Endodermal cell (in vitro differentiated cells): ENCODE data around the gene LEFTY1. TPM values are rescaled to one million over a fixed set of nuclear protein-coding genes. Genes with fewer than 3 reads are reported as not detected.

Source experiments
- DNase-seq: peaks from one replicate; pipeline ENCODE4 v3.0.0-alpha.2; 2017
- H3K27ac ChIP-seq: 2 replicates; pipeline ENCODE4 v1.5.1; 2013; ENCODE audit warnings: mild to moderate bottlenecking, low read depth, low read length, moderate library complexity
- H3K27me3 ChIP-seq: 2 replicates; pipeline ENCODE4 v1.6.1; 2013; ENCODE audit warnings: mild to moderate bottlenecking, low read length, moderate library complexity; ENCODE audit not compliant: insufficient read depth, control insufficient read depth, poor library complexity, severe bottlenecking
- H3K36me3 ChIP-seq: 2 replicates; pipeline ENCODE4 v1.7.0; 2013; ENCODE audit warnings: mild to moderate bottlenecking, low read length, moderate library complexity; ENCODE audit not compliant: control insufficient read depth, insufficient read depth
- H3K4me1 ChIP-seq: one replicate; pipeline ENCODE4 v1.7.0; 2013; ENCODE audit warnings: low read length; ENCODE audit not compliant: control insufficient read depth, insufficient read depth
- H3K4me3 ChIP-seq: 2 replicates; pipeline ENCODE4 v1.5.1; 2013; ENCODE audit warnings: mild to moderate bottlenecking, low read length, moderate library complexity
- H3K9ac ChIP-seq: 2 replicates; pipeline ENCODE4 v1.6.1; 2013; ENCODE audit warnings: mild to moderate bottlenecking, low read length, moderate library complexity; ENCODE audit not compliant: poor library complexity, severe bottlenecking; ENCODE audit errors: extremely low read depth
- H3K9me3 ChIP-seq: 2 replicates; pipeline ENCODE4 v1.6.1; 2013; ENCODE audit warnings: mild to moderate bottlenecking, low read length, moderate library complexity; ENCODE audit not compliant: control insufficient read depth
- H3K27ac Mint-ChIP-seq: 2 replicates; pipeline ENCODE4 v1.8.0; 2020; ENCODE audit warnings: mixed read lengths
- H3K27me3 Mint-ChIP-seq: 2 replicates; pipeline ENCODE4 v1.8.0; 2021; ENCODE audit warnings: mild to moderate bottlenecking, mixed read lengths; ENCODE audit not compliant: insufficient read depth
- H3K36me3 Mint-ChIP-seq: 2 replicates; pipeline ENCODE4 v1.8.0; 2020; ENCODE audit warnings: low read depth, mixed read lengths
- H3K4me1 Mint-ChIP-seq: 2 replicates; pipeline ENCODE4 v1.8.0; 2020; ENCODE audit warnings: mixed read lengths
- H3K4me3 Mint-ChIP-seq: 2 replicates; pipeline ENCODE4 v1.8.0; 2020; ENCODE audit warnings: mild to moderate bottlenecking, moderate library complexity, mixed read lengths
- H3K9me3 Mint-ChIP-seq: 2 replicates; pipeline ENCODE4 v1.8.0; 2020; ENCODE audit warnings: mild to moderate bottlenecking, mixed read lengths
- WGBS, 2 experiments: methylation state at CpG; one replicate each; pipeline versions ENCODE4 v1.1.5 to v1.1.7; 2013; ENCODE audit warnings: missing lambda C conversion rate in 2 of 2, mixed read lengths in 1 of 2; ENCODE audit not compliant: insufficient coverage in 1 of 2, insufficient read length in 1 of 2; 5-methylcytosine and 5-hydroxymethylcytosine counted together
- total RNA-seq, 2 donors: library from RNA; stranded (reverse); fragmentation: NEBNext Ultra II Directional in 1 of 2; extraction: Animal tissue kit (Norgen Biotek cat#: 25700) in 1 of 2; gene quantifications; 2 replicates in 1 of 2; 3 replicates in 1 of 2; pipeline ENCODE4 v1.2.1, GENCODE V29; 2021
- TF ChIP-seq, protein P1 (sequence below): fragments of 200-600 bp; sonication (generic); conservative IDR thresholded peaks from 2 replicates; pipeline ENCODE4 v1.5.0; 2021; ENCODE audit warnings: antibody characterized with exemption, mild to moderate bottlenecking

LEFTY1 gene
- total RNA-seq, 2 donors from 2014 or later, result 76.0 to 660 TPM

DNA sequence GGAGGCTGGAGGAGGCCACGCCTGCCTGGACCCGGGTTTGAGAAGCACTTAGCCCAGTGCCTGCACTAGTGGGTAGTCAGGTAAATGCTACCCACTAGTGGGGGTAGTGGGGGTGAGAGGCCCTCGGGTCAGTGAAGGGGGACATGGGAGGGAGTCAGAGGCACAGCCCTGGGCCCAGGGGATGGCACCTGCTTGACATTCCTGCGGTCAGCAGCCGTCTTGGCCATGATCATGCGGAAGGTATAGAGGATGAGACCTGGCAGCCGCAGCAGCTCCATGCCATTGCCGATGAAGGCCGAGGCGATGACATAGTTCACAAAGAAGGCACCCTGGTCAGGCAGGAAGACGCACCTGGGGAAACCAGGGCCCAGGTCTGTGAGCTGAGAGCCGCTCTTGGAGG lies 35.5 kb downstream of the LEFTY1 start:
- peaks cover 33% of the 10 kb centered on the region for H3K9me3 Mint-ChIP-seq
- TF ChIP-seq, protein P1, sequence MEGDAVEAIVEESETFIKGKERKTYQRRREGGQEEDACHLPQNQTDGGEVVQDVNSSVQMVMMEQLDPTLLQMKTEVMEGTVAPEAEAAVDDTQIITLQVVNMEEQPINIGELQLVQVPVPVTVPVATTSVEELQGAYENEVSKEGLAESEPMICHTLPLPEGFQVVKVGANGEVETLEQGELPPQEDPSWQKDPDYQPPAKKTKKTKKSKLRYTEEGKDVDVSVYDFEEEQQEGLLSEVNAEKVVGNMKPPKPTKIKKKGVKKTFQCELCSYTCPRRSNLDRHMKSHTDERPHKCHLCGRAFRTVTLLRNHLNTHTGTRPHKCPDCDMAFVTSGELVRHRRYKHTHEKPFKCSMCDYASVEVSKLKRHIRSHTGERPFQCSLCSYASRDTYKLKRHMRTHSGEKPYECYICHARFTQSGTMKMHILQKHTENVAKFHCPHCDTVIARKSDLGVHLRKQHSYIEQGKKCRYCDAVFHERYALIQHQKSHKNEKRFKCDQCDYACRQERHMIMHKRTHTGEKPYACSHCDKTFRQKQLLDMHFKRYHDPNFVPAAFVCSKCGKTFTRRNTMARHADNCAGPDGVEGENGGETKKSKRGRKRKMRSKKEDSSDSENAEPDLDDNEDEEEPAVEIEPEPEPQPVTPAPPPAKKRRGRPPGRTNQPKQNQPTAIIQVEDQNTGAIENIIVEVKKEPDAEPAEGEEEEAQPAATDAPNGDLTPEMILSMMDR, result no peak
- peaks cover 7% of the 10 kb centered on the region for H3K4me1 ChIP-seq
- H3K4me3 Mint-ChIP-seq, result no peak overlapping the region
- H3K27ac Mint-ChIP-seq, result no peak overlapping the region
- WGBS, 2 experiments, result 93 to 97% methylated on average over 8 to 12 of the region's 12 CpGs
- H3K27ac ChIP-seq, result no peak overlapping the region
- no peak for DNase-seq
- H3K36me3 Mint-ChIP-seq, result peaks cover 95% of the 10 kb centered on the region
- no peak overlapping the region for H3K4me3 ChIP-seq
- no peaks in the 10 kb centered on the region for H3K27me3 ChIP-seq
- H3K27me3 Mint-ChIP-seq, result no peaks in the 10 kb centered on the region
- H3K36me3 ChIP-seq, result peaks cover 95% of the 10 kb centered on the region
- peaks cover 7% of the 10 kb centered on the region for H3K4me1 Mint-ChIP-seq
- H3K9ac ChIP-seq, result no peak overlapping the region
- H3K9me3 ChIP-seq, result peaks cover 36% of the 10 kb centered on the region

DNA sequence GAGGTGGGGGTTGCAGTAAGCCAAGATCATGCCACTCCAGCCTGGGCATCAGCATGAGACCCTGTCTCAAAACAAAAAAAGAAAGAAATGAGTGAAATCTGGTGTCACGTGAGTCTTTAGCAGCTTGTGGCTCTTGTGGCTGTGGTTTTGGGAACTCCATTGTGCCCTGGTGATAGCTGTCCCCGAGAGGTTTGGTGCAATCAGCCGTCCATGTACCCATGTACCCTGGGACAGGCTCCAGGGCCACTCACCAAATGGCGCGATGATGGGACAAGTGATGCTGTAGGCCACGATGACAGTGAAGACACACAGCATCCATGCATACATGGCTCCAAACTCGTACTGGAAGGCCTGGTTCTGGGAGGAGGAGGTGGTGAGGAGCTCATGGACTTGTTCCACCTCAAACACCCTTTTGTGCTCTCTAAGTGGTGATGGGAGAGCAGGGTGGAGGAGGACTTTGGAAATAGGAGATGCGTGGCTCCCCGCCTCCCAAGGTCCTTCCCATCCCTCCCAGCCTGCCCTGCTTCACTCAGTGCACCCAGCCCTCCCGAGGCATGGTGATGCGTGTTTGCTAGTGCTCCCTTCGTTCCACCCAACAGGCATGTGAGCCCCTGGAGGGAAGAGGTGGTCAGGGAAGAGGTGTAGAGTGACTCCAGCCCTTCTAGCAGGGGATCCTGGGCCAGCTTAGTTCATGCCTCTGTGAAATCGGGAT lies 36.4 kb downstream of the LEFTY1 start:
- Mint-ChIP-seq H3K9me3 (peaks cover 33% of the 10 kb centered on the region), H3K27ac (no peak overlapping the region), H3K27me3 (no peaks in the 10 kb centered on the region), H3K36me3 (peaks cover 93% of the 10 kb centered on the region), H3K4me1 (peaks cover 13% of the 10 kb centered on the region), H3K4me3 (no peak overlapping the region)
- Histone ChIP-seq H3K4me1 (peaks cover 7% of the 10 kb centered on the region), H3K9ac (no peak overlapping the region), H3K27ac (no peak overlapping the region), H3K27me3 (no peaks in the 10 kb centered on the region), H3K36me3 (peaks cover 95% of the 10 kb centered on the region), H3K4me3 (no peak overlapping the region), H3K9me3 (peaks cover 36% of the 10 kb centered on the region)
- 95 to 98% methylated on average over 8 to 13 of the region's 13 CpGs for WGBS, 2 experiments
- TF ChIP-seq, protein P1, result no peak
- no peak for DNase-seq

DNA sequence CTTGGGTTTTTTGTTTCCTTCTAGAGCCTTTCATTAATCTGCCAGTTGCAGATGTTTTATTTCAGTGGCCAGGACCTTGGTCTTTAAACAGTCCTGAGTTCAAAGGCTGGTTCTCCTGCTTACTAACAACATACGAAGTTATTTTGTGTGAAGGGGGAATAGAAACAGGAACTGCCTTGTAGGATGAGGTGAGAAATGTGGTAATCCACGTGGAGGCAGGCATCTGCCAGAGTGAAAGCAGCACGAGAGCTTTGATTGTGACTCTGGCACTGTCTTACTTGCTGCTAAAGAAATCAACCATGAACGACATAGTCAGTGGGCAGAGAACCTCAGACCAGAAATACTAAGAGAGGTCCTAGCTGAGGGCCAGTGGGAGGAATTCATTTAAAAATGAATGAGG lies 37.1 kb downstream of the LEFTY1 start:
- Histone ChIP-seq H3K36me3 (peaks cover 96% of the 10 kb centered on the region), H3K9me3 (peaks cover 36% of the 10 kb centered on the region), H3K27ac (no peak overlapping the region), H3K9ac (no peak overlapping the region), H3K4me1 (peaks cover 7% of the 10 kb centered on the region), H3K27me3 (no peaks in the 10 kb centered on the region), H3K4me3 (peak overlapping the region; percentile 43)
- Mint-ChIP-seq H3K9me3 (peaks cover 33% of the 10 kb centered on the region), H3K27me3 (no peaks in the 10 kb centered on the region), H3K4me1 (peaks cover 13% of the 10 kb centered on the region), H3K27ac (no peak overlapping the region), H3K36me3 (peaks cover 91% of the 10 kb centered on the region), H3K4me3 (no peak overlapping the region)
- DNase-seq, result no peak
- TF ChIP-seq, protein P1, result no peak
- WGBS, 2 experiments, result 93 to 100% methylated on average over 3 to 4 of the region's 4 CpGs
